Breast epithelium (tissue), 4 donors: ENCODE results near the gene RNASEH1. TPM values are rescaled to one million over a fixed set of nuclear protein-coding genes. Genes with fewer than 3 reads are reported as not detected.

ENCODE experiments used
- DNase-seq, 2 donors: peaks; one replicate each; pipeline ENCODE4 v3.0.0-alpha.2; 2019; ENCODE audit warnings: low spot score in 2 of 2
- H3K27ac ChIP-seq, 2 donors: fragments of 200-600 bp; sonication (generic) in 1 of 2; one replicate each; pipeline ENCODE4 v1.5.1; 2016 to 2019; ENCODE audit warnings: mild to moderate bottlenecking in 1 of 2
- H3K27me3 ChIP-seq, 2 donors: fragments of 200-600 bp; sonication (generic) in 1 of 2; one replicate each; pipeline versions ENCODE4 v1.5.1 to v1.6.0; 2017 to 2019; ENCODE audit warnings: control low read depth in 1 of 2, mild to moderate bottlenecking in 1 of 2
- H3K36me3 ChIP-seq: fragments of 200-600 bp; one replicate; pipeline ENCODE4 v1.5.1; 2019
- H3K4me1 ChIP-seq, 2 donors: fragments of 200-600 bp; sonication (generic); one replicate each; pipeline ENCODE4 v1.5.1; 2016 to 2019; ENCODE audit warnings: control low read depth in 1 of 2
- H3K4me3 ChIP-seq, 3 donors: fragments of 200-600 bp; sonication (generic); 1 replicate in 2 of 3; 2 replicates in 1 of 3; pipeline ENCODE4 v1.5.1; 2016 to 2019; ENCODE audit warnings: mild to moderate bottlenecking in 3 of 3, moderate library complexity in 2 of 3
- H3K9me3 ChIP-seq, 2 donors: fragments of 200-600 bp; sonication (generic) in 1 of 2; one replicate each; pipeline ENCODE4 v1.5.1; 2016 to 2019; ENCODE audit warnings: control low read depth in 1 of 2
- CTCF ChIP-seq, 3 donors: fragments of 450-650 bp; IDR thresholded peaks; one replicate each; pipeline ENCODE4 v1.5.1; 2016 to 2017; ENCODE audit warnings: antibody characterized with exemption in 3 of 3, mild to moderate bottlenecking in 3 of 3, moderate library complexity in 3 of 3
- POLR2A ChIP-seq: fragments of 450-650 bp; IDR thresholded peaks from one replicate; pipeline ENCODE4 v1.6.1; 2016; ENCODE audit warnings: antibody characterized with exemption, mild to moderate bottlenecking, moderate library complexity
- POLR2AphosphoS5 ChIP-seq, 3 donors: sonication (generic); formaldehyde crosslinking; IDR thresholded peaks; one replicate each; pipeline ENCODE4 v1.6.1; 2017; ENCODE audit warnings: antibody characterized with exemption in 3 of 3
- intact Hi-C: fragments of 100-400 bp; cut with DNase I; formaldehyde crosslinking; loops from one replicate; pipeline ENCODE4 v1.15.1; 2023; ENCODE audit warnings: low total_unique reads
- total RNA-seq, 3 donors: library from RNA; depleted of rRNA; stranded (reverse); fragments of >200 nt; gene quantifications; one replicate each; pipeline ENCODE4 v1.1.0, GENCODE V29; 2016

The RNASEH1 gene
- total RNA-seq, 3 donors from 2014 or later: 17.3 to 22.1 (median 21.0) TPM

DNA sequence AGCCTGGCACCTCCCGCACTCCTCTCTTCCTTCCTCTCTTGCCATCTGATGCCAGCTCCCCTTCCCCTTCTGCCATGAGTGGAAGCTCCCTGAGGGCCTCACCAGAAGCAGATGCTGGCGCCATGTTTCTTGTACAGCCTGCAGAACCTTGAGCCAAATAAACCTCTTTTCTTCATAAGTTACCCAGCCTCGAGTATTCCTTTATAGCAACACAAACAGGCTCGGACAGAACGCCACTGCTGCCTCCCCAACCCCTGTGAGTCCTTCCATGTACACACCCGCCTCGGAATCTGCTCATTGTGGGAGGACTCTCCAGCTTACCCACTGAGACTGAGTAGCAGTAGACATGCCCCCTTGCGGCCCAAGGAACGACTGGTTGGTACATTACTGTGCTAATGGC lies 8.7 kb upstream of the RNASEH1 start:
- no peaks in the 10 kb centered on the region for H3K27me3 ChIP-seq
- intact Hi-C loops: no loop called here
- TF ChIP-seq CTCF (IDR thresholded peaks at IDR 0.05) (no peak), POLR2A (no peak), POLR2AphosphoS5 (IDR thresholded peaks at IDR 0.05) (no peak)
- DNase-seq: no peak
- H3K4me1 ChIP-seq: no peaks in the 10 kb centered on the region
- no peak overlapping the region for H3K27ac ChIP-seq
- H3K9me3 ChIP-seq: no peaks in the 10 kb centered on the region
- H3K36me3 ChIP-seq: no peaks in the 10 kb centered on the region
- no peak overlapping the region for H3K4me3 ChIP-seq

DNA sequence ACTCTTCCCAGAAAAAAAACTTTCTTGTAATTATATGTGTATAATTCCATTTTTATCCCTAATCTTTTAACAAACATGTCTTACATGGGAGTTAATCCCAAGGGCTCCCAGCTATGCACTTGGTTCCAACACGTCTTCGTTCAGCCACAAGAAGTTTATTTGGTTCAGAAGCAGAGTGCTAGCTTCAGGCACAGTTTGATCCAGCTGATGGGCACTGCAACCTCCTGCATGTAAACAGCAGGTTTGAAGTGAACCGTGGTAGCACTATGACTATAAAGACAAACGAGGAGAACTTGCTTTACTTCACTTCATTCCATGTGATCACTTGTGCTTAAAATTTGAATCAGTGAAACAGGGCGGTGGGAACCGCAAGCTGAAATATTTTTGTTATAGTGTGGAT lies 7.0 kb upstream of the RNASEH1 start:
- H3K4me3 ChIP-seq: no peak overlapping the region
- no peak for DNase-seq
- no peaks in the 10 kb centered on the region for H3K4me1 ChIP-seq
- H3K36me3 ChIP-seq: no peaks in the 10 kb centered on the region
- intact Hi-C loops: no loop called here
- H3K27ac ChIP-seq: no peak overlapping the region
- no peaks in the 10 kb centered on the region for H3K9me3 ChIP-seq
- TF ChIP-seq POLR2AphosphoS5 (IDR thresholded peaks at IDR 0.05) (no peak), CTCF (IDR thresholded peaks at IDR 0.05) (no peak), POLR2A (no peak)
- no peaks in the 10 kb centered on the region for H3K27me3 ChIP-seq

- no peaks in the 10 kb centered on the region for H3K36me3 ChIP-seq
- H3K27me3 ChIP-seq: no peaks in the 10 kb centered on the region
- no peaks in the 10 kb centered on the region for H3K9me3 ChIP-seq
- H3K4me3 ChIP-seq: no peak overlapping the region
- H3K4me1 ChIP-seq: no peaks in the 10 kb centered on the region
- DNase-seq: no peak
- H3K27ac ChIP-seq: no peak overlapping the region
- TF ChIP-seq POLR2AphosphoS5 (IDR thresholded peaks at IDR 0.05): no peak
- no peak for TF ChIP-seq CTCF (IDR thresholded peaks at IDR 0.05)
- TF ChIP-seq POLR2A: no peak
- intact Hi-C loops: no loop called here
Measured at GRCh38 chr2:3563521-3563976, 5.4 kb upstream of the RNASEH1 start.

DNA sequence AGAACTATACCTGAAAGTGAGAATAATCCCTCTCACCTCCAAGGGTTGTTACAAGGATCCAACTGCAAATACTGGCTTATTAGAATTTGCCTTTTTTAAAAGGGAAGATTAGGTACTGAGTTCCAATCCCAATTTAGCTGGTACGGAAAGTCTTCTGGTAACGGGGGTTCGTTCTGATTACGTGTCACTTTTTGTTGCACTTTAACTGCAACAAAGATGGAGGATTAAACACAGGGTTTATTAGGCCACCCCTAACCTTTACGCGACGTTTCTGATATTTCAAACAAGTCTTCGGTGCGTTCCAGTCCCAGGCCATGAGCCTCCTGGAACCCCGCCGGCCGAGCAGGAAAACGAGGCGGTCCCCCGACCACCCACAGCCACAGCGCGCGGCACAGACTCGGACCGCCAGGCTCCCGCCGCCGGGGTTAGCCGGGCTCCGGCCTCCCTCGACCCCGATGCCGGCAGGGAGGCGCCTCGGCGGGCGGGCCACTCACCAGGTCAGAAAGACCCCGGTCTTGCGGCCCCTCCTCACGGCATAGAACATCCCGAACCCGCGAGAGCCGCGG lies 411 bp downstream of the RNASEH1 start:
- TF ChIP-seq POLR2AphosphoS5 (IDR thresholded peaks at IDR 0.05) (no peak), CTCF (IDR thresholded peaks at IDR 0.05) (no peak), POLR2A (no peak)
- Histone ChIP-seq H3K4me1 (peaks cover 0 to 3% of the 10 kb centered on the region in 2 donors), H3K27ac (peak overlapping the region; percentile 93 to 95), H3K36me3 (no peaks in the 10 kb centered on the region), H3K4me3 (peak overlapping the region; percentile 77 to 91 (median 91)), H3K9me3 (no peaks in the 10 kb centered on the region), H3K27me3 (no peaks in the 10 kb centered on the region)
- no peak for DNase-seq
- intact Hi-C loops: no loop called here

DNA sequence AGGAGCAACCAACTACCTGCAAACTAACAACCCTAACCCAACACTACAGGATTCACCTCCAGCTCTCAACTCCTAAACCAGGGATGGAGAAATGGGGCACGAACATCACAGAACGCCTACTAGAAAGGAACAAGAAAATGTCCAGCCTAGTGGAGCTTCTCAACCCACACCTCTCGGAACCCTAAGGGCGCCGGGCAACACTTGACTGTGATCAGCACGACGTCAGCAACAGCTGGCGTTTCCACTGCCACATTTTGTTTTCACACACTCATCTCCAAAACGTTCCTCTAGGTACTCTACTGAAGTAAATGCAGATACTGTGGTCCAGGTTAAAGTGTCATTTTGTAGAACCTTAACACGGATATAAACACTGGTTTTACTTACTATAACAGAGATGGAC lies 4.2 kb downstream of the RNASEH1 start:
- Histone ChIP-seq H3K4me3 (no peak overlapping the region), H3K9me3 (no peaks in the 10 kb centered on the region), H3K4me1 (peaks cover 0 to 3% of the 10 kb centered on the region in 2 donors), H3K27me3 (no peaks in the 10 kb centered on the region), H3K27ac (no peak overlapping the region), H3K36me3 (peaks cover 9% of the 10 kb centered on the region)
- no peak for DNase-seq
- TF ChIP-seq POLR2A: no peak
- TF ChIP-seq CTCF (IDR thresholded peaks at IDR 0.05): no peak
- TF ChIP-seq POLR2AphosphoS5 (IDR thresholded peaks at IDR 0.05): no peak
- intact Hi-C loops: no loop called here
